Loucy (cell line): ENCODE results near the gene GPR39.
A peak's percentile ranks its signal among the peaks of the same experiment; 100 is the strongest.

Experiments
- EZH2phosphoT487 ChIP-seq: fragments of 200-600 bp; IDR thresholded peaks from 2 replicates; pipeline ENCODE4 v1.6.1; 2018; ENCODE audit warnings: antibody characterized with exemption, mild to moderate bottlenecking, moderate library complexity, borderline replicate concordance
- TF ChIP-seq, protein P1 (sequence below): fragments of 200-600 bp; sonication (generic); conservative IDR thresholded peaks from 2 replicates; pipeline ENCODE4 v1.5.1; 2014; ENCODE audit warnings: mild to moderate bottlenecking, antibody characterized with exemption, low read length

DNA sequence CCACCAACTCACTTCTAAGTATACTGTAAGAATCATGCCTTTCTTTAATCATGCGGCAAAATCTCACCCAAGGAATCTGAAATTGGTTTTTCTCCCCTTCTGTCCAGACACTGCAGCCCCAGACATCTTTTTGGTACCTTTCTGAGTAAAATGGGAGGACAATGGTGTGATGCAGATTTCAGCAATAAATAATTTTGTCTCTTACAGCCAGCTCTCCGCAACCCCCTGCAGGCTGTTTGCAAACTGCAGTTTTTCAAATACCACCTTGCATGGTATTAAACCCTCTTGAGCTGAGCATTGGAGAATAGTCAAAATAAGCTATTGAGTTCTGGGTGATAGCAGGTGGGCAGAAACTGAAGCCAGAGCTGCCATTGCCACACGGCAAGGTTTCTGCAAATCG, 32.2 kb downstream of the GPR39 start:
- TF ChIP-seq, protein P1, sequence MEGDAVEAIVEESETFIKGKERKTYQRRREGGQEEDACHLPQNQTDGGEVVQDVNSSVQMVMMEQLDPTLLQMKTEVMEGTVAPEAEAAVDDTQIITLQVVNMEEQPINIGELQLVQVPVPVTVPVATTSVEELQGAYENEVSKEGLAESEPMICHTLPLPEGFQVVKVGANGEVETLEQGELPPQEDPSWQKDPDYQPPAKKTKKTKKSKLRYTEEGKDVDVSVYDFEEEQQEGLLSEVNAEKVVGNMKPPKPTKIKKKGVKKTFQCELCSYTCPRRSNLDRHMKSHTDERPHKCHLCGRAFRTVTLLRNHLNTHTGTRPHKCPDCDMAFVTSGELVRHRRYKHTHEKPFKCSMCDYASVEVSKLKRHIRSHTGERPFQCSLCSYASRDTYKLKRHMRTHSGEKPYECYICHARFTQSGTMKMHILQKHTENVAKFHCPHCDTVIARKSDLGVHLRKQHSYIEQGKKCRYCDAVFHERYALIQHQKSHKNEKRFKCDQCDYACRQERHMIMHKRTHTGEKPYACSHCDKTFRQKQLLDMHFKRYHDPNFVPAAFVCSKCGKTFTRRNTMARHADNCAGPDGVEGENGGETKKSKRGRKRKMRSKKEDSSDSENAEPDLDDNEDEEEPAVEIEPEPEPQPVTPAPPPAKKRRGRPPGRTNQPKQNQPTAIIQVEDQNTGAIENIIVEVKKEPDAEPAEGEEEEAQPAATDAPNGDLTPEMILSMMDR = peak; percentile 42
- no peak for TF ChIP-seq EZH2phosphoT487
